NOMO-1 treated with DMSO at 0.1 percent for 48 hours (cell line): Measurements from ENCODE around the gene MYL6.

Experiments
- DNase-seq: peaks from one replicate; lab custom pipeline; 2025; ENCODE audit not compliant: unreplicated experiment; lab: John Stamatoyannopoulos, UW

The MYL6 gene

GRCh38 chr12:56129206-56129941, 28.8 kb upstream of the MYL6 start:
- peak; percentile 55 for DNase-seq

- DNase-seq = no peak
Observed at GRCh38 chr12:56129942-56130495, 28.1 kb upstream of the MYL6 start.

GRCh38 chr12:56130876-56131275, 27.3 kb upstream of the MYL6 start:
- DNase-seq = no peak

- no peak for DNase-seq
Observed at GRCh38 chr12:56134897-56135296, 23.3 kb upstream of the MYL6 start.

- no peak for DNase-seq
Observed at GRCh38 chr12:56137853-56138571, 20.1 kb upstream of the MYL6 start.

GRCh38 chr12:56141946-56142784, 16.0 kb upstream of the MYL6 start:
- DNase-seq = peak; percentile 52

GRCh38 chr12:56143217-56143616, 14.9 kb upstream of the MYL6 start:
- no peak for DNase-seq

GRCh38 chr12:56143870-56144269, 14.3 kb upstream of the MYL6 start:
- no peak for DNase-seq

- DNase-seq = no peak
Observed at GRCh38 chr12:56145217-56145616, 12.9 kb upstream of the MYL6 start.

GRCh38 chr12:56146492-56147460, 11.4 kb upstream of the MYL6 start:
- DNase-seq = no peak

- peak; percentile 25 for DNase-seq
Observed at GRCh38 chr12:56150563-56150962, 7.6 kb upstream of the MYL6 start.

- DNase-seq = peak; percentile 61
Observed at GRCh38 chr12:56151672-56152131, 6.5 kb upstream of the MYL6 start.

- peak; percentile 89 for DNase-seq
Observed at GRCh38 chr12:56152132-56152755, 5.9 kb upstream of the MYL6 start, which contains the start of gene MYL6B. MYL6B (plus strand) TSS chr12:56152587; CDS start chr12:56153919, 1,332 bp downstream.

GRCh38 chr12:56152756-56153677, 5.1 kb upstream of the MYL6 start:
- no peak for DNase-seq

- DNase-seq = no peak
Observed at GRCh38 chr12:56153678-56154065, 4.5 kb upstream of the MYL6 start.

GRCh38 chr12:56154246-56154771, 3.9 kb upstream of the MYL6 start:
- no peak for DNase-seq

GRCh38 chr12:56154818-56155217, 3.3 kb upstream of the MYL6 start:
- DNase-seq = no peak

GRCh38 chr12:56155256-56155845, 2.8 kb upstream of the MYL6 start:
- no peak for DNase-seq
